GM21423 (cell line): ENCODE data around the gene CDK5R2.
A peak's percentile ranks its signal among the peaks of the same experiment; 100 is the strongest.

Experiments used
- ATAC-seq: cut with Tn5 transposase; IDR thresholded peaks from one replicate; pipeline ENCODE4 v1.9.1; 2021; ENCODE audit warnings: mild to moderate bottlenecking, moderate library complexity; ENCODE audit not compliant: unreplicated experiment

CDK5R2 gene

DNA sequence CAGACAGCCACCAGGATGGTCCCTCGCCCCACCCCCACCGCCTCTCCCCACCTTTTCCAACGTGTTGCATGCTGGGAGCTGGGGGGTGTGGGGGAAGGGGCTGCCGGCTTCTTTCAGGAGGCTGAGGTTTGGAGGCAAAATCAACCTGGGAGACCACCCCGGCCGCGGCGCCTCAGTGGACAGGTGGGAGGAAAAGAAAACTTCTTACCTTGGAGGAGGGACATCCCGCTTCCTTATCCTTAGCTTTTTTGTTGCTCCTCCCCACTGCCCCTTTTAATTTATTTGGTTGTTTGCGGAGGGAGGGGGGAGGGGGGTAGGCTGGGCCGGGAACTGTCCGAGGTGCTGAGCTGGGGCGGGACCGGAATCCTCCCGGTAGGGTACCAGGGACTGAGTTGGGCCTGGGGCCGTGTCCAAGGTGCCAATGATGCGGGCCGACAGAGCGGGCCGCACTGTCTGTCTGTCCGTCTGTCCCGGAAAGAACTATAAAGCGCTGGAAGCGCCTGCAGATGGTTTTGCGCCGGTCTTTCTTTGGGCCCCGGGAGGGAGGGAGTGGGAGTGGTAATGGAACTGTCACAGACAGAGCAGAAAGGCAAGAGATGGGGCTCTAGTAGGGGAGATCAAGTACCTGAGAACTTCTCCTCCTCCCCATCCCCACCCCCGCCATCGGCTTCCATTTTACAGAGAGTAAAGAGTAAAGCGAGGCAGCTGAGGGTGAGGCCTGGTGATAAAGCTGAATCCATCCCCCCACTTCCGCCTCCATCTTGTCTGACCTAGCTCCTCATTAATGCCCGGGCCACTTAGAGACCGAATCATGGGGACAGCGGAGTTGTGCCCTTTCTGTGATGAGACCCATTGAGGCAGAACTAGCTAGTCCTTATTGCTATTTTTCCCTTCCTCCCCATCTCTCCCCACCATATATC, 2.4 kb downstream of the CDK5R2 start:
- ATAC-seq: no peak

DNA sequence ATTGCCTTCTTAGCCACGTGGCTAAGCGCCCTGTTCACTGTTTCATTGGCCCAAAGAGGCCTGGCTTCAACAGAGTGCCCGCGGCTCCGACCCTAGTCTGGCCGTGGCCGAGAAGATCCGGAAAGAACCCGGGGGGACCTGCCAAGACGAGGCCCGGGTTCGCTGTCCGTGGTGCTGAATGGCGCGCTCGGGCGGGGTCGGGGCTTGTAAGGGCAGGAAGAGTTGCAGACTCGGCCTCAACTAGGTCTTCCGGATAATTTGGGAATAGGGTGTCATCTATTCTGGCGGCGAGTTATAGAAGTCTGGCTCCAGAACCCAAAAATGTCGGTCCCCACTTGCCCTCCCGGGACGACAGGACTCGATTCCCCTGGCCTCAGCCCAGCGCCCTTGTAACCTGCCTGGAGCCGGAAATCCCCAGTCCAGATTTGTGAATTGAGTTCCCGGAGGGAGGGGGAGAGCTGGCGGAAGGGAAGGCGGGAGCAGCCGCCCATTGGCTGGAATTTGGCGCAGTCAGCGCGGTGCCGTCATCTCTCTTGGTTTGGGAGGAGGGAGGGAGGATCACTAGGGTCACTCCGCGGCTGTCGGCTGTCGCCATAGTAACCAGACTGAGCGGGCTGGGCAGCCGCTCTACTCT, 3.5 kb downstream of the CDK5R2 start:
- ATAC-seq: no peak

DNA sequence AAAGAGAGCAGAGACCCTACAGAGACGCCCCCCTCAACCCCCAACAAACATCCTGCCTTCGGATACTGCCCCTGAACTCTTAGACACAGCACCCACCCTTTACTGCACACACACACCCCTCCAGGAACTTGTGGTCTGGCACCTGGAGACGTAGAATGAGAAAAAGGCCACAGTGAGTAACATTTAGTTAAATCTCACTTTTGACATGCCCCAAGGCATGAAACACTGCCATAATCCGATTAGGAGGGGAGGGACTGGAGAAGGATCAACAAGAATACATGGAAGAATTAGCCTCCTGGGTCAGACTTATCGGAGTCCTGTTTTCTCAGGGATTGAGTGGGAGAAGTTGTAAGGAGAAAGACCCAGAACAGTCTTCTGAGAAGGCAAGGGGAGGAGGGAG, 4.1 kb downstream of the CDK5R2 start:
- no peak for ATAC-seq

GRCh38 chr2:218964041-218964771, 4.7 kb downstream of the CDK5R2 start:
- ATAC-seq: no peak

DNA sequence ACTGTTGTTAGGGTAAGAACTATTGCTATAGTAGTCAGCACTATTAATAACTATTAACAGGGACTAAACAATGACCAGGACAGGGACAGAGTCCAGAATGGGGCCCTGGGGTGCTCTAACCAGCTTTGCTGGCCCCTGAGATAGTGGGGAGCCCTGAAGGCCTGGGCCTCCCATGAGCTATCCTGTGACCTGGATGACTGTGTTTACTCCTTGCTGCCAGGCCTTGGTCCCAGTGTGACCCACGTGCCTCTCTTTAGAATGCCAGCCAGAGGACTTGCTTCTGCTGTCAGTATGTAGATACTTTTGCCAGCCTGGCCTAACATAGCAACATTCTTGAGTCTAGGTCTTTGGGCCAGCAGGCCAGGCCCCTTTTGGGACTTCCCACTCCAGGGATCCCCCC, 11.4 kb downstream of the CDK5R2 start:
- no peak for ATAC-seq

DNA sequence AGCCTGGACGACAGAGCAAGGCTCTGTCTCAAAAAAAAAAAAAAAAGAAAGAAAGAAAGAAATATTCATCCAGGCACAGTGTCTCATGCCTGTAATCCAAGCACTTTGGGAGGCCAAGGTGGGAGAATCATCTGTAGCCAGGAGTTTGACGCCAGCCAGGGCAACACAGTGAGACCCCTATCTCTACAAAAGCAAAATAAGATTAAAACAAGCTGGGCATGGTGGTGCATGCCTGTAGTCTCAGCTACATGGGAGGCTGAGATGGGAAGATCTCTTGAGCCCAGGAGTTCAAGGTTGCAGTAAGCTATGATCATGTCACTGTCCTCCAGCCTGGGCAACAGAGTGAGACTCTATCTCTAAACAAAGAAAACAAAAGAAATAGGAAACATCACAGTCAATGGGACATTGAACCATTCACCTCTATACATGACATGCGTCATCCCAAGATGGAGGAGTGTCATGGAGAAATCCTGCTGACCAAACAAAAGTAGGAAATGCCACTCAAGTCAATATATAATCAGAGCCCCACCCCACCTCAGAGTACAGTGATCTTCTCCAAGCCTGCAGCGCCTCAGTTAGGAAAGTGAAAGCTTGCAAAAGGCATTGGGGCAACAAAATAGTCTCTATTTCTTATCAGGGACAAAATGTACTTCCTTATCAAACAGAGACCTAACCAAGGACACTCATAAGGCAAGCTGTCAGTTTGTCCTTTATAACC, 15.8 kb downstream of the CDK5R2 start:
- no peak for ATAC-seq

GRCh38 chr2:218979846-218980734, 20.6 kb downstream of the CDK5R2 start:
- peak; percentile 91 for ATAC-seq

DNA sequence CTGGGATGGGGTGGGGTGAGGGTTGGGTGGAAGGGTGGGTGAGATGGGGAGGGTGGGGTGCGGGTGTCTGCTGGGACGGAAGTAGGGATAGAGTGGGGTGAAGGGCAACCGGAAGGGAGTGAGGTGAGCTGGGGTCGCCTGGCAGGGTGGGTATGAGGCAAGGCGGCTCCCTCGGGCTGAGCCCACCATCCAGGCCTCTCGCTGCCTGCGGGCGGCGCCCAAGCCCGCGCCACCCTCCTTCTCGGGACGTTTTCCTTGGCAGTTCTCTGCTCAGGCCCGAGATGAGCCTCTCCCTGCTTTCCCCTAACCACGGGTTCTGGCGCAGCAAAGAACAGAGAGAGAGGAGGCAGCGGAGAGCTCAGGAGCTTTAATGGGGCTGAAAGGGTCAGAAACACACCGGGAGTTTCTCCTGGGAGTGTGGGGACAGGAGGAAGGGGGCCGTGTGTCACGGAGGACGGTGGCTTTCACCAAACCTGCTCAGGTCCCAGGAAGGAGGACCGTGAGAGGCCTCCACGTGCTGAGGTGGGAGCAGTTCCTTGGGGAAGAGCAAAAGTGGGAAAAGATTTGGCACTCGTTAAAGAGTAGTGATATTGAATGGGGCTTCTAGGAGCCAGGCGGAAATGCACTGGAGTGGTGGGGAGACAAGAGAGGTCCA, 21.4 kb downstream of the CDK5R2 start:
- no peak for ATAC-seq

- ATAC-seq: no peak
Measured at GRCh38 chr2:218981390-218981880, 22.0 kb downstream of the CDK5R2 start.

- ATAC-seq: no peak
Measured at GRCh38 chr2:218981881-218982585, 22.6 kb downstream of the CDK5R2 start.

GRCh38 chr2:218982586-218983262, 23.3 kb downstream of the CDK5R2 start:
- ATAC-seq: no peak

- ATAC-seq: no peak
Measured at GRCh38 chr2:218983263-218983933, 23.9 kb downstream of the CDK5R2 start.

DNA sequence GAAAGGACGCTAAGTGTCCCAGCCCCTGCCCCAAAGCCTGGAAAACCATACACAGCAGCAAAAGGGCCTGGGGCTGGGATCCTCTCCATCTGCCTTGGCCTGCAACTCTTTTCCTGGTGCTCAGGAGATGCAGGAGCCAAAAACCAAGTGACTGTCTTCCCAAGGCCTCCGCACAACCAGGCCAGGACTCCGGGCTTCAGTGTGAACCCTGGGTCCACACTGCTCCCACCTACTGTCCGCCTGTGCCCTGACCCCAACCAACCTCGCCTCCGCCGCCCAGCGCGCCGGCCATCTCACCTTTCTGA, 24.4 kb downstream of the CDK5R2 start:
- ATAC-seq: no peak

DNA sequence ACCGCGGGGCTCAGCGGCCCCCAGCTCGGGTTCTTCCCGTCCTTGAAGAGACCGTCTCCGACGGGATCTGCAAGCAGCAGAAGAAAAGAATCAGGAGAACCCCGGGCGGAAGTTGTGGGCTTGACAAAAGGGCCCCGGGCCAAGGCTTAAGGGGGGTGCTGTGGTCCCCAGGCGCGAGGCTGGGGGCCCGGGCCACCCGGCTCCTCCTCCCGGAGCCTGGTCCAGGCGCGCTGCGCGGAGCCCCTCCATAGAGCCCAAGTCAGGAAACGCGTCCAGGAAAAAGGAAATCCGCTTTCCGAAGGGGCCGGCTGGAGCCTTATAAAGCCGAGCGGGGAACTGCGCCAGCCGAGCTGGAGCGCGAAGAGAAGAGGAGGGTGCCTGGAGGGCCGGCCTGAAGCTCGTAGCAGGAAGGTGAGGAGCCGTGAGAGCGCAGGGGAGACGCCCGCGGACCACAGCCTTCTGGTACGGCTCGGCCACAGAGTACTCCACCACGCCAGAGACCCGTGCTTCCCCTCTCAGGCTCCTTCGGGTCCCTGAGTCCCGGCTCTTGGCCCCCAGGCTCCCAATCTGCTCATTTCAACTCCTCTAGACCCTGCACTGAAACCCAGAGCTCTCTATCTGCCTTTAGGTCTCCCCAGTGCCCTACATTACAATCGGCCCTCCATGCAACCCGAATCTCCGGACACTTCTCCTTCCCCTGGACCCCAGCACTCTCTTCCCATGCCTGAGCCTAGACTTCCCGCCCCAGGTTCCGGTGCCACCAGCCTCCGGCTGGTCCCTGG, 25.0 kb downstream of the CDK5R2 start:
- no peak for ATAC-seq

- no peak for ATAC-seq
Measured at GRCh38 chr2:218985021-218985324, 25.5 kb downstream of the CDK5R2 start, which contains the start of gene FEV. Gene FEV (minus strand): TSS chr2:218985184. CDS start chr2:218985075, 109 bp downstream.

- ATAC-seq: no peak
Measured at GRCh38 chr2:218985325-218986091, 26.0 kb downstream of the CDK5R2 start.
